GM21825 (cell line): Measurements from ENCODE around the gene CARD11.

Experiments used
- ATAC-seq: cut with Tn5 transposase; IDR thresholded peaks from one replicate; pipeline ENCODE4 v1.9.1; 2021; ENCODE audit warnings: mild to moderate bottlenecking, moderate library complexity; ENCODE audit not compliant: unreplicated experiment

The CARD11 gene

GRCh38 chr7:3043544-3044371 is at the start of gene CARD11:
Gene CARD11 (minus strand): TSS chr7:3043867. CDS start chr7:2958506, 85,361 bp downstream.
- peak; percentile 27 for ATAC-seq

- ATAC-seq: peak; percentile 82
These were observed 48.8 kb upstream of the CARD11 start for GRCh38 chr7:3092468-3092867.

GRCh38 chr7:3091631-3092030 is 48.0 kb upstream of the CARD11 start:
- no peak for ATAC-seq

- no peak for ATAC-seq
These were observed 45.8 kb upstream of the CARD11 start for GRCh38 chr7:3089493-3089892.

- no peak for ATAC-seq
These were observed 43.6 kb upstream of the CARD11 start for GRCh38 chr7:3087243-3087755.

GRCh38 chr7:3083350-3083749 is 39.7 kb upstream of the CARD11 start:
- ATAC-seq: no peak

- no peak for ATAC-seq
These were observed 39.2 kb upstream of the CARD11 start for GRCh38 chr7:3082831-3083230.

GRCh38 chr7:3082386-3082785 is 38.7 kb upstream of the CARD11 start:
- no peak for ATAC-seq

GRCh38 chr7:3080106-3080505 is 36.4 kb upstream of the CARD11 start:
- no peak for ATAC-seq

- no peak for ATAC-seq
These were observed 34.8 kb upstream of the CARD11 start for GRCh38 chr7:3078514-3078913.

GRCh38 chr7:3076700-3077099 is 33.0 kb upstream of the CARD11 start:
- ATAC-seq: no peak

- ATAC-seq: no peak
These were observed 32.5 kb upstream of the CARD11 start for GRCh38 chr7:3076163-3076562.

- ATAC-seq: no peak
These were observed 31.8 kb upstream of the CARD11 start for GRCh38 chr7:3075441-3075840.

- no peak for ATAC-seq
These were observed 30.8 kb upstream of the CARD11 start for GRCh38 chr7:3074459-3074821.

- no peak for ATAC-seq
These were observed 30.2 kb upstream of the CARD11 start for GRCh38 chr7:3073763-3074458.

- no peak for ATAC-seq
These were observed 27.2 kb upstream of the CARD11 start for GRCh38 chr7:3070908-3071307.

- ATAC-seq: no peak
These were observed 26.2 kb upstream of the CARD11 start for GRCh38 chr7:3069771-3070449.

- ATAC-seq: no peak
These were observed 24.9 kb upstream of the CARD11 start for GRCh38 chr7:3068530-3068929.

- no peak for ATAC-seq
These were observed 24.1 kb upstream of the CARD11 start for GRCh38 chr7:3067606-3068380.

- ATAC-seq: no peak
These were observed 23.5 kb upstream of the CARD11 start for GRCh38 chr7:3067193-3067592.

- ATAC-seq: no peak
These were observed 22.8 kb upstream of the CARD11 start for GRCh38 chr7:3066506-3066905.
